Measurements from ENCODE around the gene RIPPLY3.

Gene RIPPLY3

GRCh38 chr21:37064841-37065240 lies 58.3 kb downstream of the RIPPLY3 start:
- DNase-seq, result no peak

- no peak for DNase-seq
Observed at GRCh38 chr21:37065561-37066177, 59.2 kb downstream of the RIPPLY3 start.

Measured in activated CD4-positive, alpha-beta T cell treated with anti-CD3 and anti-CD28 coated beads for 48 hours (primary cell).